Chondrocyte (in vitro differentiated cells): ENCODE results near the gene GPSM1. TPM values are rescaled to one million over a fixed set of nuclear protein-coding genes. Genes with fewer than 3 reads are reported as not detected.

Experiments used
- DNase-seq: peaks from one replicate; pipeline ENCODE4 v3.0.0; 2021; ENCODE audit warnings: mixed read lengths, low spot score
- H3K27ac Mint-ChIP-seq: one replicate; pipeline ENCODE4 v1.8.0; 2021; ENCODE audit warnings: mild to moderate bottlenecking, moderate library complexity, mixed read lengths; ENCODE audit not compliant: unreplicated experiment
- H3K27me3 Mint-ChIP-seq: 2 replicates; pipeline ENCODE4 v1.8.0; 2021; ENCODE audit warnings: low read depth, mixed read lengths
- H3K36me3 Mint-ChIP-seq: 2 replicates; pipeline ENCODE4 v1.8.0; 2021; ENCODE audit warnings: low read depth, mixed read lengths
- H3K4me1 Mint-ChIP-seq: 2 replicates; pipeline ENCODE4 v1.8.0; 2021; ENCODE audit warnings: low read depth, mild to moderate bottlenecking, mixed read lengths
- H3K4me3 Mint-ChIP-seq: one replicate; pipeline ENCODE4 v1.8.0; 2021; ENCODE audit warnings: mild to moderate bottlenecking, moderate library complexity, mixed read lengths; ENCODE audit not compliant: unreplicated experiment
- H3K9me3 Mint-ChIP-seq: 2 replicates; pipeline ENCODE4 v1.8.0; 2021; ENCODE audit warnings: low read depth, mixed read lengths
- total RNA-seq: library from RNA; stranded (reverse); gene quantifications from 3 replicates; pipeline ENCODE4 v1.2.1, GENCODE V29; 2021
- TF ChIP-seq, protein P1 (sequence below): fragments of 200-600 bp; sonication (generic); IDR thresholded peaks from 2 replicates; pipeline ENCODE4 v1.5.0; 2021; ENCODE audit warnings: antibody characterized with exemption, mild to moderate bottlenecking, moderate library complexity

GPSM1 gene
- total RNA-seq, 1 donor from 2014 or later, result 40.0 TPM

DNA sequence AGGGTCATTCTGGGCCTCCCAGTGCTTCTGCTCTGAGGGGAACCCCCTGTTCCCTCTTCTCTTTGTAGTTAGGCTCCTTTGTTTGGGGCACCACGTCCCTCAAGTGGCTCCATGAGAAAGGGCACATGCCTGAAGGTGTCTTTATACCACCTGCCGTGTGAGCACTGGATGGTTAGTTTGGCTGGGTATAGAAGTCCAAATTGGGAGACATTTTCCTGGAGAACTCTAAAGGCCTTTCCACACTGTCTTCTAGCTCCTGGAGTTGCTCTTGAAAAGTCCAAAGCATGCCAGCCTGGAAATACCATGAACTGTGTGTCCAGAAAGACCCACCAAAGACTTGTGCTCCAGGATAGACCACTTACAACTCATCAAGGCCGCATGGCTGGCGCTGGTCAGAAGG lies 12.4 kb upstream of the GPSM1 start:
- Mint-ChIP-seq H3K36me3 (peaks cover 7% of the 10 kb centered on the region), H3K27ac (no peak overlapping the region), H3K9me3 (peaks cover 18% of the 10 kb centered on the region), H3K4me1 (no peaks in the 10 kb centered on the region), H3K4me3 (no peak overlapping the region), H3K27me3 (no peaks in the 10 kb centered on the region)
- TF ChIP-seq, protein P1, sequence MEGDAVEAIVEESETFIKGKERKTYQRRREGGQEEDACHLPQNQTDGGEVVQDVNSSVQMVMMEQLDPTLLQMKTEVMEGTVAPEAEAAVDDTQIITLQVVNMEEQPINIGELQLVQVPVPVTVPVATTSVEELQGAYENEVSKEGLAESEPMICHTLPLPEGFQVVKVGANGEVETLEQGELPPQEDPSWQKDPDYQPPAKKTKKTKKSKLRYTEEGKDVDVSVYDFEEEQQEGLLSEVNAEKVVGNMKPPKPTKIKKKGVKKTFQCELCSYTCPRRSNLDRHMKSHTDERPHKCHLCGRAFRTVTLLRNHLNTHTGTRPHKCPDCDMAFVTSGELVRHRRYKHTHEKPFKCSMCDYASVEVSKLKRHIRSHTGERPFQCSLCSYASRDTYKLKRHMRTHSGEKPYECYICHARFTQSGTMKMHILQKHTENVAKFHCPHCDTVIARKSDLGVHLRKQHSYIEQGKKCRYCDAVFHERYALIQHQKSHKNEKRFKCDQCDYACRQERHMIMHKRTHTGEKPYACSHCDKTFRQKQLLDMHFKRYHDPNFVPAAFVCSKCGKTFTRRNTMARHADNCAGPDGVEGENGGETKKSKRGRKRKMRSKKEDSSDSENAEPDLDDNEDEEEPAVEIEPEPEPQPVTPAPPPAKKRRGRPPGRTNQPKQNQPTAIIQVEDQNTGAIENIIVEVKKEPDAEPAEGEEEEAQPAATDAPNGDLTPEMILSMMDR, result no peak
- no peak for DNase-seq

DNA sequence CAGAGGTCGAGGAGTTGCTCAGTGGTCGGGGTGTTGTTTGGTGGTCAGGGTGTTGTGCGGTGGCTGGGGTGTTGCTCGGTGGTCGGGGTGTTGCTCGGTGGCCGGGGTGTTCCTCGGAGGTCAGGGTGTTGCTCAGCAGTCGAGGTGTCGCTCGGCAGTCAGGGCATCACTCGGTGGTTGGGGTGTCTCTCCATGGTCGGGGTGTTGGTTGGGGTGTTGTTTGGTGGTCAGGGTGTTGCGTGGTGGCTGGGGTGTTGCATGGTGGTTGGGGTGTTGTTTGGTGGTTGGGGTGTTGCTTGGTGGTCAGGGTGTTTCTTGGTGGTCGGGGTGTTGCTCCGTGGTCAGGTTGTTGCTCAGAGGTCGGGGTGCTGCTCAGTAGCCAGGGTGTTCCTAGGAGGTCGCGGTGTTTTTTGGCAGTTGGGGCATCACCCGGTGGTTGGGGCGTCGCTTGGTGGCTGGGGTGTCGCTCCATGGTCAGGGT lies 11.0 kb upstream of the GPSM1 start:
- H3K4me1 Mint-ChIP-seq, result no peaks in the 10 kb centered on the region
- H3K36me3 Mint-ChIP-seq, result peaks cover 7% of the 10 kb centered on the region
- DNase-seq, result no peak
- no peak overlapping the region for H3K27ac Mint-ChIP-seq
- H3K9me3 Mint-ChIP-seq, result peaks cover 27% of the 10 kb centered on the region
- H3K27me3 Mint-ChIP-seq, result no peaks in the 10 kb centered on the region
- H3K4me3 Mint-ChIP-seq, result no peak overlapping the region
- TF ChIP-seq, protein P1, result no peak

DNA sequence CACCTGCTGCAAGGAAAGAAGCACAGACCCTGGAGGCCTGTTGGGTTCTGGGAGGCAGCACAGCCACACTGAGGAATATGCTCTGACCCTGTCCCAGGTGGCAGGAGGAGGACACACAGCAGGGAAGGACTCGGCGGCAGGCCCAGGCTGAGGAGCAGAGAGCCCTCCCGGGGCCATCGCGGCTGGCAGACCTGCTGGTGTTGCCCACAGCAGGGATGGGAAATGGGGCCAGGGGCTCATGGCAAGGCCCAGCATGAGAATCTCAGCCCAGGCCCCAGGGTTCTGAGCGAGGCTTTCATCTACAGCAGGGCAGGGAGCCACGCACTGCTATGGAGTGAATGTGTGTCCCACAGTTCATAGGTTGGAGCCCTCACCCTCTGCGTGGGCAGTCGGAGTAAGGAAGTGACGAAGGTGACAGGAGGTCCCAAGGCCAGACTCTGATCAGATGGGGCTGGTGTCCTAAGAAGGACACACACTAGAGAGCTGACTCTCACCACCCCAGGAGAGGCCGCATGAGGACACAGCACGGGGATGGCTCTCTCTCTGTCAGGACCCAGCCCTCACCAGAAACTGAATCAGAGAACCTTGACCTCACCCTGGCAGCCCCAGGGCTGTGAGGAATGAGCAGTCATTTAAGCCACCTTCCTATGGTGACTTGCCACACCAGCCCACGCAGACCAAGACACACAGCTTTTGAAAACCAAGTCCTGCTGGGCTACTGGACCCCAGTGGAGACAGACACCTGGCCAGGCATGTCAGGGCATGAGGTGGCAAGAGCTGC lies 10.3 kb upstream of the GPSM1 start:
- Mint-ChIP-seq H3K9me3 (peaks cover 28% of the 10 kb centered on the region), H3K27me3 (peaks cover 1% of the 10 kb centered on the region), H3K36me3 (peaks cover 7% of the 10 kb centered on the region), H3K4me1 (no peaks in the 10 kb centered on the region), H3K27ac (no peak overlapping the region), H3K4me3 (no peak overlapping the region)
- TF ChIP-seq, protein P1, result no peak
- no peak for DNase-seq

DNA sequence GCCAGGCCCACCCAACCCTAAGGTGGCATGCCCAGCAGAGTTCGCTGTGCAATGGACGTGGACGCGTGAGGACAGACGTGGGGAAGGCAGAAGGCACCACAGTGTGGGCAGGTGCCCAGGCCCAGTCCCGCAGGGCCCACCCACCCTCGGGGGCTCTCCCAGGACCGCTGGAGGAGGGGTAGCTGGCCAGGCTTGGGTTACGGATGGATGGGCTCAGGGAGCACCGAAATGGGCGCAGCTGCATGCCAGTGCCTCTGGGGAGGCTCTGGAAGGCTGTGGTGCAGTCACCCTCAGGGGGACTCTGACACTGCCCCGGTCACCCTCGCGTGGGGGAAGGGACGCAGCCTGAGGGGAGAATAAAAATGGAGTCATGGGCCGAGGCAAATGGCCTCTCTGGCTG lies 9.6 kb upstream of the GPSM1 start:
- no peak overlapping the region for H3K27ac Mint-ChIP-seq

DNA sequence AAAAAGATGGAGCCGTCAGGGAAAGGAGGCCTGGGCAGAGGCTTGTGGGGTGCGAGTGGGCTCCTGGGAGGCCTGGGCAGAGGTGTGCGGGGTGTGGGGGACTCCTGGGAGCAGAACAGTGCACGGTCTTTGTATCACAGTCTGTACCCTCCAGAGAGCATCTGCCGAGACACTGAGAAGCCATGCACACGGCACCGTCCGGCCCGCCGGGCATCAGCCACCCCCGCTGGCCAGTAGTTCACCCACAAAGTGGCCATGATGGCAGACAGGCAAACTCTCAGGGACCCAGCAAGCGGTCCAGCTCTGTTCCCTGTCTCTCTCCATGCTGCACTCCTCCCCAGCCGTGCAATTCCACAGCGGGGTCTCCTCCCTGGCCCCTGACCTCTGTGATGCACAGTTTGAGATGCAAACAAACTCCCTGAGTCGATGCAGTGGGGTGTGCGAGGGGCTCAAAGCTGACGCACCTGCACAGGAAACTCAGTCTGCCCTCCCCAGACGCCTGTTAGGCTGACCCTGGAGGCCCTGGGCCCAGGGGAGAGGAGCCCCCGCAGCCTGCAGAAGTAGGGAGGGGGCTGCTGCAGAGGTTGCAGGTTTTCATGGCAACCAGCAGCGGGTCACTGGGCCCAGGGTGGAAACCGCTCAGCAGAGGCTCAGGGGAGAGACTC lies 9.1 kb upstream of the GPSM1 start:
- H3K27ac Mint-ChIP-seq, result no peak overlapping the region
- H3K27me3 Mint-ChIP-seq, result peaks cover 5% of the 10 kb centered on the region
- no peaks in the 10 kb centered on the region for H3K4me1 Mint-ChIP-seq
- H3K9me3 Mint-ChIP-seq, result peaks cover 28% of the 10 kb centered on the region
- peaks cover 7% of the 10 kb centered on the region for H3K36me3 Mint-ChIP-seq
- TF ChIP-seq, protein P1, result no peak
- H3K4me3 Mint-ChIP-seq, result no peak overlapping the region
- no peak for DNase-seq

More for the DNA sequence above, 9.6 kb upstream of the GPSM1 start:
- Mint-ChIP-seq H3K9me3 (peaks cover 28% of the 10 kb centered on the region), H3K27me3 (peaks cover 5% of the 10 kb centered on the region), H3K36me3 (peaks cover 7% of the 10 kb centered on the region), H3K4me1 (no peaks in the 10 kb centered on the region), H3K4me3 (no peak overlapping the region)
- no peak for DNase-seq
- TF ChIP-seq, protein P1, result no peak
